B cell (primary cell): ENCODE measurements around the gene HERC2. TPM values are rescaled to one million over a fixed set of nuclear protein-coding genes. Genes with fewer than 3 reads are reported as not detected.
"Not testable (repeated sequence)": the region's sequence is repeated elsewhere in the genome, so short reads cannot be mapped to it uniquely, and the experiment has no call there.

ENCODE experiments used
- ATAC-seq: fragments of 200-7000 bp; cut with Tn5 transposase; one replicate; pipeline ENCODE4 v1.10.0; 2021; ENCODE audit warnings: low read depth, mild to moderate bottlenecking, moderate number of reproducible peaks, moderate library complexity
- CTCF ChIA-PET: fragments of 350-600 bp; sonication (Branson Sonifier 250); formaldehyde crosslinking; loops from one replicate; lab custom pipeline; 2021; ENCODE audit warnings: antibody characterized with exemption, inconsistent platforms; lab: Charles Lee
- POLR2A ChIA-PET: fragments of 350-600 bp; sonication (Branson Sonifier 250); formaldehyde crosslinking; loops from one replicate; lab custom pipeline; 2021; ENCODE audit warnings: antibody characterized with exemption; lab: Charles Lee
- DNase-seq: peaks from one replicate; pipeline ENCODE4 v3.0.0; 2013
- H2AFZ ChIP-seq: 2 replicates; pipeline ENCODE4 v1.6.1; 2012; ENCODE audit warnings: mild to moderate bottlenecking, low read depth, low read length; ENCODE audit not compliant: insufficient read depth, poor library complexity, severe bottlenecking
- H3K27ac ChIP-seq, 2 donors: 1 replicate in 1 of 2; 2 replicates in 1 of 2; pipeline ENCODE4 v1.5.1; 2012 to 2013; ENCODE audit warnings: low read length in 2 of 2, mild to moderate bottlenecking in 2 of 2, moderate library complexity in 1 of 2
- H3K27me3 ChIP-seq, 4 experiments: fragments of 200-600 bp in 1 of 4; sonication (generic) in 1 of 4; replicated peaks in 1 of 4; 1 replicate in 2 of 4; 2 replicates in 2 of 4; pipeline versions ENCODE4 v1.6.1 to v1.7.0; 2013 to 2016; ENCODE audit warnings: low read length in 3 of 4, mild to moderate bottlenecking in 2 of 4, mixed read lengths in 1 of 4, moderate library complexity in 1 of 4; ENCODE audit not compliant: insufficient read depth in 4 of 4, control insufficient read depth in 3 of 4; ENCODE audit errors: control extremely low read depth in 1 of 4
- H3K36me3 ChIP-seq, 2 experiments: replicated peaks in 1 of 2; 1 replicate in 1 of 2; 2 replicates in 1 of 2; pipeline versions ENCODE4 v1.6.1 to v1.7.1; 2013; ENCODE audit warnings: low read length in 1 of 2; ENCODE audit not compliant: insufficient read depth in 2 of 2, control insufficient read depth in 1 of 2; ENCODE audit errors: control extremely low read depth in 1 of 2, extremely low read depth in 1 of 2
- H3K4me1 ChIP-seq, 2 donors: fragments of 200-600 bp in 1 of 2; sonication (generic) in 1 of 2; 1 replicate in 1 of 2; 2 replicates in 1 of 2; pipeline versions ENCODE4 v1.5.1 to v1.6.1; 2013 to 2017; ENCODE audit warnings: low read length in 2 of 2; ENCODE audit not compliant: control insufficient read depth in 2 of 2, insufficient read depth in 2 of 2
- H3K4me2 ChIP-seq: replicated peaks from 2 replicates; pipeline ENCODE3; 2012; ENCODE audit warnings: mild to moderate bottlenecking, low read depth, low read length; ENCODE audit not compliant: poor library complexity, severe bottlenecking
- H3K4me3 ChIP-seq, 5 experiments: fragments of 200-600 bp in 1 of 5; sonication (generic) in 1 of 5; 1 replicate in 3 of 5; 2 replicates in 2 of 5; pipeline versions ENCODE4 v1.5.1 to v1.7.0; 2011 to 2016; ENCODE audit warnings: low read length in 4 of 5, mild to moderate bottlenecking in 4 of 5, low read depth in 2 of 5, control low read depth in 1 of 5, moderate library complexity in 1 of 5; ENCODE audit not compliant: insufficient read depth in 1 of 5; ENCODE audit errors: control extremely low read depth in 1 of 5, extremely low read depth in 1 of 5
- H3K79me2 ChIP-seq: fragments of 200-600 bp; sonication (generic); one replicate; pipeline ENCODE4 v1.6.0; 2016; ENCODE audit warnings: low read length; ENCODE audit not compliant: control insufficient read depth, insufficient read depth
- H3K9ac ChIP-seq: fragments of 200-600 bp; sonication (generic); 2 replicates; pipeline ENCODE4 v1.6.1; 2017; ENCODE audit warnings: mild to moderate bottlenecking, low read length, moderate library complexity
- H3K9me3 ChIP-seq, 3 donors: one replicate each; pipeline versions ENCODE4 v1.6.1 to v1.7.1; 2013; ENCODE audit warnings: low read length in 2 of 3; ENCODE audit not compliant: control insufficient read depth in 2 of 3, insufficient read depth in 1 of 3; ENCODE audit errors: control extremely low read depth in 1 of 3
- H4K20me1 ChIP-seq: 2 replicates; pipeline ENCODE4 v1.6.0; 2012; ENCODE audit warnings: mild to moderate bottlenecking, low read length; ENCODE audit not compliant: insufficient read depth, control insufficient read depth, poor library complexity, severe bottlenecking
- H3K27ac Mint-ChIP-seq: one replicate; pipeline ENCODE4 v1.8.0; 2021; ENCODE audit warnings: mixed read lengths
- H3K27me3 Mint-ChIP-seq: one replicate; pipeline ENCODE4 v1.8.0; 2021; ENCODE audit warnings: mixed read lengths
- H3K4me1 Mint-ChIP-seq: one replicate; pipeline ENCODE4 v1.8.0; 2021; ENCODE audit warnings: mixed read lengths
- H3K4me3 Mint-ChIP-seq: one replicate; pipeline ENCODE4 v1.8.0; 2021; ENCODE audit warnings: mixed read lengths
- H3K9me3 Mint-ChIP-seq: one replicate; pipeline ENCODE4 v1.8.0; 2022; ENCODE audit warnings: mixed read lengths; ENCODE audit not compliant: insufficient read depth
- EZH2 ChIP-seq: IDR thresholded peaks from 2 replicates; pipeline ENCODE4 v1.6.1; 2012; ENCODE audit warnings: borderline replicate concordance, low read depth, mild to moderate bottlenecking, moderate library complexity, low read length; ENCODE audit not compliant: insufficient read depth, poor library complexity, severe bottlenecking
- WGBS: methylation state at CpG from one replicate; pipeline ENCODE4 v1.1.5; 2013; ENCODE audit warnings: missing lambda C conversion rate; ENCODE audit not compliant: insufficient coverage; 5-methylcytosine and 5-hydroxymethylcytosine counted together
- intact Hi-C: fragments of 100-400 bp; cut with micrococcal nuclease; formaldehyde crosslinking; loops from one replicate; pipeline ENCODE4 v1.10.0; 2022
- polyA plus RNA-seq: library from polyadenylated mRNA; depleted of rRNA; stranded (reverse); fragments of >200 nt; gene quantifications from 2 replicates; pipeline ENCODE4 v1.2.3, GENCODE V29; 2012
- total RNA-seq, 2 donors: library from RNA; stranded (reverse); fragments of 120-200 nt in 1 of 2; gene quantifications; 1 replicate in 1 of 2; 2 replicates in 1 of 2; pipeline versions ENCODE4 v1.2.3 to v1.2.4, GENCODE V29; 2013 to 2022
- TF ChIP-seq, protein P1 (sequence below): fragments of 200-600 bp; IDR thresholded peaks from one replicate; pipeline ENCODE4 v1.8.0; 2022; ENCODE audit warnings: antibody characterized with exemption, mild to moderate bottlenecking

Gene HERC2
- total and polyA plus RNA-seq, 2 donors (not counting 1 experiment from before 2014, with no cell fraction given) = 31.0 to 52.7 TPM

GRCh38 chr15:28153492-28154119 is 168.4 kb downstream of the HERC2 start:
- CTCF ChIA-PET = no interaction called here
- H3K27ac Mint-ChIP-seq = no peak overlapping the region

DNA sequence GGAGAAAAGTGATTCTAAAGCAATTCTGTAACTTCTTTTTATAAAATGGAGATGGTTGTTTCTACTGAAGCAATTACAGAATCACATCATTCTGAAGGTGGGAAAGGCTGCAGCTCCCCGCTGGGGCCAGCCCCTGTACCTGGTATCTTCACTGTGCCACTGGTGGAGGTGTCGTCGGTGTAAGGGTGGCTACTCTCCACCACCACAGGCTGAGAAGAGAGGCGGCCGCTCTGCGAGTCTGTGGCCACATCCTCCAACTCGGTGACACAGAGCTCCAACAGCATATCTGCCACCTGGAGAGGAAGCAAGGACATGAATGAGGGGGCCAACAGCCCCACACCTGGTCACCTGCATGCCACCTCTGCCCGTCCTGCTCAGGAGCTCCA is 169.4 kb downstream of the HERC2 start:
- H3K9ac ChIP-seq, ATAC-seq, H3K4me2 ChIP-seq, H3K4me3 Mint-ChIP-seq, intact Hi-C loops, CTCF ChIA-PET, H3K27ac ChIP-seq, H4K20me1 ChIP-seq, H3K9me3 Mint-ChIP-seq, H3K79me2 ChIP-seq, H3K4me1 ChIP-seq, POLR2A ChIA-PET, H3K4me3 ChIP-seq, H3K4me1 Mint-ChIP-seq, H3K36me3 ChIP-seq, H3K27me3 Mint-ChIP-seq, H3K27ac Mint-ChIP-seq, H3K27me3 ChIP-seq, H2AFZ ChIP-seq, DNase-seq: not testable (repeated sequence)
- peaks cover 0 to 14% (median 2%) of the 10 kb centered on the region in 3 donors for H3K9me3 ChIP-seq
- WGBS = 100% methylated on average over 3 of the region's 8 CpGs

More at GRCh38 chr15:28153492-28154119, 168.4 kb downstream of the HERC2 start:
- Mint-ChIP-seq H3K27me3 (no peaks in the 10 kb centered on the region), H3K4me3 (no peak overlapping the region), H3K9me3 (peaks cover 5% of the 10 kb centered on the region), H3K4me1 (no peaks in the 10 kb centered on the region)
- TF ChIP-seq, protein P1, sequence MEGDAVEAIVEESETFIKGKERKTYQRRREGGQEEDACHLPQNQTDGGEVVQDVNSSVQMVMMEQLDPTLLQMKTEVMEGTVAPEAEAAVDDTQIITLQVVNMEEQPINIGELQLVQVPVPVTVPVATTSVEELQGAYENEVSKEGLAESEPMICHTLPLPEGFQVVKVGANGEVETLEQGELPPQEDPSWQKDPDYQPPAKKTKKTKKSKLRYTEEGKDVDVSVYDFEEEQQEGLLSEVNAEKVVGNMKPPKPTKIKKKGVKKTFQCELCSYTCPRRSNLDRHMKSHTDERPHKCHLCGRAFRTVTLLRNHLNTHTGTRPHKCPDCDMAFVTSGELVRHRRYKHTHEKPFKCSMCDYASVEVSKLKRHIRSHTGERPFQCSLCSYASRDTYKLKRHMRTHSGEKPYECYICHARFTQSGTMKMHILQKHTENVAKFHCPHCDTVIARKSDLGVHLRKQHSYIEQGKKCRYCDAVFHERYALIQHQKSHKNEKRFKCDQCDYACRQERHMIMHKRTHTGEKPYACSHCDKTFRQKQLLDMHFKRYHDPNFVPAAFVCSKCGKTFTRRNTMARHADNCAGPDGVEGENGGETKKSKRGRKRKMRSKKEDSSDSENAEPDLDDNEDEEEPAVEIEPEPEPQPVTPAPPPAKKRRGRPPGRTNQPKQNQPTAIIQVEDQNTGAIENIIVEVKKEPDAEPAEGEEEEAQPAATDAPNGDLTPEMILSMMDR = no peak
- no peak for TF ChIP-seq EZH2
- ATAC-seq = no peak
- intact Hi-C loops = no loop called here
- H3K4me1 ChIP-seq = no peaks in the 10 kb centered on the region
- no peak for DNase-seq
- WGBS = 90% methylated on average over 3 of the region's 13 CpGs
- H3K9ac ChIP-seq = no peak overlapping the region
- no peaks in the 10 kb centered on the region for H3K79me2 ChIP-seq
- no peak overlapping the region for H2AFZ ChIP-seq
- POLR2A ChIA-PET = no interaction called here
- H4K20me1 ChIP-seq = no peaks in the 10 kb centered on the region
- H3K36me3 ChIP-seq = peaks cover 0 to 5% of the 10 kb centered on the region in 2 experiments
- no peak overlapping the region for H3K27ac ChIP-seq
- H3K4me2 ChIP-seq = no peak overlapping the region
- no peaks in the 10 kb centered on the region for H3K27me3 ChIP-seq
- H3K4me3 ChIP-seq = no peak overlapping the region
- peaks cover 0 to 10% (median 2%) of the 10 kb centered on the region in 3 donors for H3K9me3 ChIP-seq

DNA sequence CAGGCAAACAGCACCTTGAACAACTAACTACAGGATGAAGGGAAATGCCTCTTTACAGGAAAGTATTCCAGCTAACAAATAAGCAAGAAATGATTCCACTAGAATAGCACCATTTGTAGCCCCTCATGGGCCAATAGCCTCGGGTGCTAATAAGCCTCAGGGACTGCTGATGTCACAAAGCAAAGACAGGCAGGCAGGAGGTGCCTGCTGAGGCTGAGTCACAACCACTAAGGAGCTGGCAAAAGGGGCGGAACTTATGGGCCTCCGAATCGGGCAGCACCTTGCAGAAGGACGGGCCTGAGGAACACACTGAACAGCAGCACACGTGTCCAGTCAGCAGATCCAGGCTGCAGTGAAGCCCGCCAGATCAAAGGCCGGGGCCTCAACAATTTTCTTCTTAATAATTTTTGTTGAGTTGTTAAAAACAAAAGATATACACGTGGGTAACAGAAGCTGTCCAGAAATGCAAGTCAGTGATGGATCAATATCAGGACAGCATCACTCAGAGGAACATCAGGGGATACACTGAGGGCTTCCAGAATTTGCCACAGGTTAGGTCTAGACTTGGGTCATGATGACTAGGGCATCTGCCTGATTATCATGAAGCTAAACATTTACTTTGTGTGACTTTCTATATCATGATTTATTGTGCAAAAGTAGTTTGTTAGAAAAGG is 170.0 kb downstream of the HERC2 start:
- WGBS = 50% methylated on average over 2 of the region's 9 CpGs
- CTCF ChIA-PET = not testable (repeated sequence)

More for the DNA sequence above, 170.0 kb downstream of the HERC2 start:
- intact Hi-C loops, H3K9me3 Mint-ChIP-seq, ATAC-seq, H3K27me3 Mint-ChIP-seq, H3K27me3 ChIP-seq, H4K20me1 ChIP-seq, H3K4me1 Mint-ChIP-seq, H3K4me3 ChIP-seq, H3K9ac ChIP-seq, H3K4me2 ChIP-seq, H3K27ac ChIP-seq, H3K4me3 Mint-ChIP-seq, H3K36me3 ChIP-seq, POLR2A ChIA-PET, H3K79me2 ChIP-seq, H3K27ac Mint-ChIP-seq, H3K4me1 ChIP-seq, DNase-seq, H2AFZ ChIP-seq: not testable (repeated sequence)
- peaks cover 0 to 14% (median 2%) of the 10 kb centered on the region in 3 donors for H3K9me3 ChIP-seq
